Heart right ventricle (tissue), 16 donors: Measurements from ENCODE around the gene OR52W1. TPM values are rescaled to one million over a fixed set of nuclear protein-coding genes. Genes with fewer than 3 reads are reported as not detected.

ENCODE experiments used
- ATAC-seq, 8 donors: fragments of 200-7000 bp; cut with Tn5 transposase; one replicate each; pipeline ENCODE4 v1.9.1; 2020; ENCODE audit warnings: mild to moderate bottlenecking in 8 of 8, moderate library complexity in 8 of 8, moderate number of reproducible peaks in 1 of 8
- DNase-seq, 2 donors: peaks; one replicate each; pipeline ENCODE4 v3.0.0-alpha.2; 2020
- H3K27ac ChIP-seq, 10 donors: fragments of 200-600 bp; sonication (generic) in 2 of 10; one replicate each; pipeline versions ENCODE4 v1.5.0 to v1.8.0; 2020 to 2022; ENCODE audit warnings: mild to moderate bottlenecking in 3 of 10
- H3K27me3 ChIP-seq, 7 donors: fragments of 200-600 bp; one replicate each; pipeline ENCODE4 v1.8.0; 2021 to 2022; ENCODE audit warnings: mild to moderate bottlenecking in 2 of 7
- H3K36me3 ChIP-seq, 9 donors: fragments of 200-600 bp; sonication (generic) in 1 of 9; one replicate each; pipeline versions ENCODE4 v1.5.0 to v1.8.0; 2020 to 2022; ENCODE audit warnings: mild to moderate bottlenecking in 2 of 9
- H3K4me1 ChIP-seq, 9 donors: fragments of 200-600 bp; sonication (generic) in 1 of 9; one replicate each; pipeline versions ENCODE4 v1.5.0 to v1.8.0; 2020 to 2022; ENCODE audit warnings: mild to moderate bottlenecking in 4 of 9
- H3K4me3 ChIP-seq, 10 donors: fragments of 200-600 bp; sonication (generic) in 2 of 10; one replicate each; pipeline versions ENCODE4 v1.5.0 to v1.8.0; 2020 to 2022; ENCODE audit warnings: mild to moderate bottlenecking in 7 of 10, moderate library complexity in 2 of 10
- H3K9me3 ChIP-seq, 11 donors: fragments of 200-600 bp in 10 of 11; sonication (generic) in 2 of 11; one replicate each; pipeline versions ENCODE4 v1.5.0 to v1.8.0; 2013 to 2022; ENCODE audit warnings: mild to moderate bottlenecking in 2 of 11, control low read depth in 1 of 11, moderate library complexity in 1 of 11
- WGBS, 2 donors: extraction: QIAGEN DNeasy Blood & Tissue Kit; methylation state at CpG; one replicate each; pipeline ENCODE4 v1.1.7; 2013; ENCODE audit warnings: inconsistent platforms in 1 of 2; 5-methylcytosine and 5-hydroxymethylcytosine counted together
- intact Hi-C, 10 donors: fragments of 100-400 bp; cut with DNase I; formaldehyde crosslinking; loops; one replicate each; pipeline versions ENCODE4 v1.11.1 to v1.14.2; 2022
- polyA plus RNA-seq, 2 donors: library from polyadenylated mRNA; stranded (reverse); fragments of 200-250 nt; gene quantifications; one replicate each; pipeline ENCODE4 v1.2.3, GENCODE V29; 2013
- total RNA-seq, 10 donors: library from RNA; stranded (reverse); fragmentation: NEBNext Ultra II Directional in 3 of 10; extraction: Animal tissue kit (Norgen Biotek cat#: 25700) in 3 of 10; gene quantifications; one replicate each; pipeline versions ENCODE4 v1.2.1 to v1.2.4, GENCODE V29; 2021 to 2023
- TF ChIP-seq, protein P1 (sequence below), 9 donors: fragments of 200-600 bp; sonication (generic) in 2 of 9; IDR thresholded peaks; one replicate each; pipeline versions ENCODE4 v1.5.0 to v1.8.0; 2021 to 2022; ENCODE audit warnings: antibody characterized with exemption in 9 of 9, mild to moderate bottlenecking in 5 of 9, moderate library complexity in 1 of 9
- donor health status: Arrhythmogenic right ventricular cardiomyopathy.
- donor health status: ischemic (EF 13 %, LVEDD 7.1; RV severe dilation, severe dysfunction).
- donor health status: healthy with polysubstance abuse.
- donor health status: DM: no; HTN: yes; CAD: no.
- donor health status: DM: no; HTN: no; CAD: no.
- donor health status: ischemic (EF 25% LVEDD 6.9; RV normal size, moderate dysfunction).
- donor health status: ischemic (EF 25% LVEDD 5.7; RV mildly dilated, moderate dysfunction).
- donor health status: healthy.
- donor health status: DM: yes; HTN: yes; CAD: no.
- donor health status: Ischemic cardiomyopathy.
- donor health status: ischemic (EF 35%, LVEDD 5.7; RV mildly dilated, moderate dysfunction).
- donor health status: nonischemic (EF 11% LVEDD 7.7; RV severe dilation, severe dysfunction).
- donor health status: DM: yes; HTN: yes; CAD: no.
- donor health status: PGD.
- donor health status: ischemic (EF 29% LVEDD 5.4; RV normal size, mild dysfunction).
- donor health status: nonischemic (EF 23%, LVEDD 6.1; RV moderate dilation, normal function).

Gene OR52W1
- total and polyA plus RNA-seq, 12 donors = not detected

DNA sequence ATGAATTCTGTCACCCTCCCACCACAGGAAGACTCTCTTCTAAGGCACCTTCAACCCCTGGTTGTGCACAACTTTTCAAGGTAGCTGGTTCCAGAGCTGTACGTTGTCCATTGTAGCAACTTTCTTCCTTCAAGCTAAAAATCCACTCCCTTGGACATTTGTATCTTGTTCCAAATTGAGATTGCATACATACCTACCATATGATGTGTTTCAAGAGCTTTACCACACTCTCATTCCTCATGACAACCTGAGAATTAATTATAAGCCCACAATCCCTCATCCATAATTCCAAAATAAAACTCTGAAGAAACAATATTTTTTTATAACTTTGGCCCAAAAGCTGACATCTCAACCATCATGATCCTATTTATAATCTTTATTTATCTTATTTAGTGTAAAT lies 3.0 kb downstream of the OR52W1 start:
- H3K4me3 ChIP-seq = no peak overlapping the region
- DNase-seq = no peak
- H3K9me3 ChIP-seq = no peaks in the 10 kb centered on the region
- H3K4me1 ChIP-seq = peaks cover 0 to 36% (median 0%) of the 10 kb centered on the region in 9 donors
- 88 to 94% methylated on average over 1 of the region's 1 CpG for WGBS, 2 donors
- ATAC-seq = no peak
- intact Hi-C loops = no loop called here
- peaks cover 0 to 31% (median 0%) of the 10 kb centered on the region in 9 donors for H3K36me3 ChIP-seq
- H3K27ac ChIP-seq = peak overlapping the region in 1 of 10 donors; percentile 68
- TF ChIP-seq, protein P1, sequence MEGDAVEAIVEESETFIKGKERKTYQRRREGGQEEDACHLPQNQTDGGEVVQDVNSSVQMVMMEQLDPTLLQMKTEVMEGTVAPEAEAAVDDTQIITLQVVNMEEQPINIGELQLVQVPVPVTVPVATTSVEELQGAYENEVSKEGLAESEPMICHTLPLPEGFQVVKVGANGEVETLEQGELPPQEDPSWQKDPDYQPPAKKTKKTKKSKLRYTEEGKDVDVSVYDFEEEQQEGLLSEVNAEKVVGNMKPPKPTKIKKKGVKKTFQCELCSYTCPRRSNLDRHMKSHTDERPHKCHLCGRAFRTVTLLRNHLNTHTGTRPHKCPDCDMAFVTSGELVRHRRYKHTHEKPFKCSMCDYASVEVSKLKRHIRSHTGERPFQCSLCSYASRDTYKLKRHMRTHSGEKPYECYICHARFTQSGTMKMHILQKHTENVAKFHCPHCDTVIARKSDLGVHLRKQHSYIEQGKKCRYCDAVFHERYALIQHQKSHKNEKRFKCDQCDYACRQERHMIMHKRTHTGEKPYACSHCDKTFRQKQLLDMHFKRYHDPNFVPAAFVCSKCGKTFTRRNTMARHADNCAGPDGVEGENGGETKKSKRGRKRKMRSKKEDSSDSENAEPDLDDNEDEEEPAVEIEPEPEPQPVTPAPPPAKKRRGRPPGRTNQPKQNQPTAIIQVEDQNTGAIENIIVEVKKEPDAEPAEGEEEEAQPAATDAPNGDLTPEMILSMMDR (IDR thresholded peaks at IDR 0.05) = no peak
- no peaks in the 10 kb centered on the region for H3K27me3 ChIP-seq

DNA sequence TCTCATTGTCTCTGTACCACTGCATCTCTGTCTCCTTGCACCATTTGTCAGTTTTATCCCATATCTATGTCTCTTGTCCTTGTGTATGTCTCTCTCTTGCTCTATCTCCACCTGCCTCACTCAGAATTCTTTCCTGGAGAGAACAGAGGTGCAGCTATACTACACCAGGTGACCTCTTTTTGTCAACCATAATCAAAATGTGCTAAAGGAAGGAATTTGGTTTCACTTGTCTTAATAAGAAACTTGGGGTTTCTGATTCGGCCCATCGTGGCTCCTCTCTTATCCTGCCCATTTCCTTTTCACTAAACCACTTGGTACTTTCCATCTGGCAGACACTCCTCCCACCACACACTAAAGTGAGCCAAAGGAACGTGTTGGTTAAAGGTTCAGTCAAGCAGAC lies 4.3 kb downstream of the OR52W1 start:
- intact Hi-C loops = no loop called here
- ATAC-seq (no peak), DNase-seq (no peak)
- H3K27ac ChIP-seq = no peak overlapping the region
- TF ChIP-seq, protein P1 (IDR thresholded peaks at IDR 0.05) = no peak
- H3K4me1 ChIP-seq = peaks cover 0 to 35% (median 0%) of the 10 kb centered on the region in 9 donors
- H3K9me3 ChIP-seq = no peaks in the 10 kb centered on the region
- H3K4me3 ChIP-seq = no peak overlapping the region
- 65 to 78% methylated on average over 3 of the region's 3 CpGs for WGBS, 2 donors
- peaks cover 0 to 44% (median 0%) of the 10 kb centered on the region in 9 donors for H3K36me3 ChIP-seq
- no peaks in the 10 kb centered on the region for H3K27me3 ChIP-seq

DNA sequence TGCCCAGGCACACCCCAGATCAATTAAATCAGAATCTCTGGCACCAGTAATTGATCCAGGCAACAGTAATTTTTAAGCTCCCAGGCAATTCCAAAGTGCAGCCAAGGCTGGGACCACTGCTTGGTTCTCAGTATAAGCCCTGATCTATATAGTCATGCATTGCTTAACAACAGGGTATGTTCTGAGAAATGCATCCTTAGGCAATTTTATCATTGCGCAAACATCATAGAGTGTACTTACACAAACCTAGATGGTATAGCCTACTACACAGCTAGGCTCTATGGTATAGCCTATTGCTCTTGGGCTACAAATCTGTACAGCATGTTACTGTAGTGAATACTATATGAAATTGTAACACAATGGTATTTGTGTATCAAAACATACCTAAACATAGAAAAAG lies 5.7 kb downstream of the OR52W1 start:
- Histone ChIP-seq H3K4me1 (peaks cover 0 to 35% (median 0%) of the 10 kb centered on the region in 9 donors), H3K4me3 (no peak overlapping the region), H3K27me3 (no peaks in the 10 kb centered on the region), H3K9me3 (no peaks in the 10 kb centered on the region), H3K27ac (no peak overlapping the region), H3K36me3 (peaks cover 0 to 58% (median 0%) of the 10 kb centered on the region in 9 donors)
- WGBS, 2 donors = 91 to 100% methylated on average over 1 of the region's 1 CpG
- TF ChIP-seq, protein P1 (IDR thresholded peaks at IDR 0.05) = no peak
- intact Hi-C loops = no loop called here
- no peak for DNase-seq
- ATAC-seq = no peak

DNA sequence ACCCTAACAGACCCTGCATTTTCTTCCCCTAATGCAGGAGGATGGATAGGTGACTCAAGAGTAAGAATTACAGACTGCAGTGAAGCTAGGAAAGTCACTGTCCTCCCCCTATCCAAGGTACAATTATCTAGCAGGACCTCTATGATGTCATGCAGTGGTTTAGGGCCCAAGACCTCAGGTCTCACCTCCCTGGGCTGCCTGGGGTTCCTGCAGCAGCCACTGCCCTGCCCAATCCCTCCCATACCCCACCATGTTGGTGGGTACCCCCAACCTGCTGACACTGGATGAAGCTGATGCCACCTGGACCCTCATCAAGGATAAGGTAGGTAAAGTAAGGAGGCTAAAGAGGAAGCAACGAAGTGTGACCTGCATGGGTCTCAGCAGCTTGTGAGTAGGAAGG lies 6.3 kb downstream of the OR52W1 start, which contains the start of gene C11orf42:
Gene C11orf42 (plus strand): TSS at position 192 of the 400 bp plus-strand sequence. CDS start 59 bp downstream, at position 251.
- TF ChIP-seq, protein P1 (IDR thresholded peaks at IDR 0.05) = no peak
- no peaks in the 10 kb centered on the region for H3K9me3 ChIP-seq
- DNase-seq = no peak
- intact Hi-C loops = no loop called here
- H3K4me3 ChIP-seq = no peak within 1 kb of the TSS
- no peak within 1 kb of the TSS for H3K27ac ChIP-seq
- 92 to 96% methylated on average over 1 of the region's 1 CpG for WGBS, 2 donors
- H3K36me3 ChIP-seq = peaks cover 0 to 64% (median 5%) of the 10 kb centered on the region in 9 donors
- no peaks in the 10 kb centered on the region for H3K27me3 ChIP-seq
- ATAC-seq = no peak
- peaks cover 0 to 33% (median 0%) of the 10 kb centered on the region in 9 donors for H3K4me1 ChIP-seq
